Progenitor cell of endocrine pancreas (in vitro differentiated cells): Measurements from ENCODE around the gene ZNF391. TPM values are rescaled to one million over a fixed set of nuclear protein-coding genes. Genes with fewer than 3 reads are reported as not detected.
A peak's percentile ranks its signal among the peaks of the same experiment; 100 is the strongest.
"Not testable (repeated sequence)": the region's sequence is repeated elsewhere in the genome, so short reads cannot be mapped to it uniquely, and the experiment has no call there.

Experiments
- DNase-seq: peaks from one replicate; pipeline ENCODE4 v3.0.0; 2021; ENCODE audit warnings: low spot score; ENCODE audit not compliant: unreplicated experiment
- H3K27ac Mint-ChIP-seq: 2 replicates; pipeline ENCODE4 v1.8.0; 2021; ENCODE audit warnings: mild to moderate bottlenecking, moderate library complexity, mixed read lengths
- H3K27me3 Mint-ChIP-seq: 2 replicates; pipeline ENCODE4 v1.8.0; 2021; ENCODE audit warnings: mixed read lengths
- H3K36me3 Mint-ChIP-seq: 2 replicates; pipeline ENCODE4 v1.8.0; 2022; ENCODE audit warnings: mixed read lengths; ENCODE audit not compliant: insufficient read depth
- H3K4me1 Mint-ChIP-seq: 2 replicates; pipeline ENCODE4 v1.8.0; 2021; ENCODE audit warnings: low read depth, mixed read lengths
- H3K4me3 Mint-ChIP-seq: 2 replicates; pipeline ENCODE4 v1.8.0; 2021; ENCODE audit warnings: low read depth, mild to moderate bottlenecking, moderate library complexity, mixed read lengths
- H3K9me3 Mint-ChIP-seq: 2 replicates; pipeline ENCODE4 v1.8.0; 2021; ENCODE audit warnings: low read depth, mixed read lengths
- total RNA-seq: library from RNA; stranded (reverse); gene quantifications from 2 replicates; pipeline ENCODE4 v1.2.1, GENCODE V29; 2021
- TF ChIP-seq, protein P1 (sequence below): fragments of 200-600 bp; sonication (generic); IDR thresholded peaks from one replicate; pipeline ENCODE4 v1.5.0; 2021; ENCODE audit warnings: antibody characterized with exemption, mild to moderate bottlenecking; ENCODE audit not compliant: unreplicated experiment

ZNF391 gene
- total RNA-seq, 1 donor from 2014 or later = 11.7 TPM

DNA sequence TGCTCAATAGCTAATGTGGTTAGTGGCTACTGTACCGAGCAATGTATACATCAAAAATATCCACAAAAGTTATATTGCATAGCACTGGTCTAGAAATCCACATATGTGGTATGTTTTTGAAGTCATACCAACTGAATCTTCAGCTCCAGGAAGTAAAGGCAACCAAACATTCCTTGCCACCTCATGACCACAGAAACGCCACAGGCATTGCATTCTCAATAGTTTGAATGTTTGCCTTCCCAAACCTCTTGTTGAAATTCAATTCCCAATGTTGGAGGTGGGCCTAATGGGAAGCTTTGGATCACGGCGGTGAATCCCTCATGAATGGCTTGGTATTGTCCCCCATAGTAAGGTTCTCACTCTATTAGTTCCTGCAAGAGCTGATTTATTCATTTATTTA, 18.2 kb upstream of the ZNF391 start:
- Mint-ChIP-seq H3K4me1 (peaks cover 13% of the 10 kb centered on the region), H3K4me3 (no peak overlapping the region), H3K9me3 (no peaks in the 10 kb centered on the region), H3K27me3 (no peaks in the 10 kb centered on the region), H3K36me3 (peaks cover 14% of the 10 kb centered on the region), H3K27ac (no peak overlapping the region)
- no peak for DNase-seq
- TF ChIP-seq, protein P1, sequence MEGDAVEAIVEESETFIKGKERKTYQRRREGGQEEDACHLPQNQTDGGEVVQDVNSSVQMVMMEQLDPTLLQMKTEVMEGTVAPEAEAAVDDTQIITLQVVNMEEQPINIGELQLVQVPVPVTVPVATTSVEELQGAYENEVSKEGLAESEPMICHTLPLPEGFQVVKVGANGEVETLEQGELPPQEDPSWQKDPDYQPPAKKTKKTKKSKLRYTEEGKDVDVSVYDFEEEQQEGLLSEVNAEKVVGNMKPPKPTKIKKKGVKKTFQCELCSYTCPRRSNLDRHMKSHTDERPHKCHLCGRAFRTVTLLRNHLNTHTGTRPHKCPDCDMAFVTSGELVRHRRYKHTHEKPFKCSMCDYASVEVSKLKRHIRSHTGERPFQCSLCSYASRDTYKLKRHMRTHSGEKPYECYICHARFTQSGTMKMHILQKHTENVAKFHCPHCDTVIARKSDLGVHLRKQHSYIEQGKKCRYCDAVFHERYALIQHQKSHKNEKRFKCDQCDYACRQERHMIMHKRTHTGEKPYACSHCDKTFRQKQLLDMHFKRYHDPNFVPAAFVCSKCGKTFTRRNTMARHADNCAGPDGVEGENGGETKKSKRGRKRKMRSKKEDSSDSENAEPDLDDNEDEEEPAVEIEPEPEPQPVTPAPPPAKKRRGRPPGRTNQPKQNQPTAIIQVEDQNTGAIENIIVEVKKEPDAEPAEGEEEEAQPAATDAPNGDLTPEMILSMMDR = no peak

DNA sequence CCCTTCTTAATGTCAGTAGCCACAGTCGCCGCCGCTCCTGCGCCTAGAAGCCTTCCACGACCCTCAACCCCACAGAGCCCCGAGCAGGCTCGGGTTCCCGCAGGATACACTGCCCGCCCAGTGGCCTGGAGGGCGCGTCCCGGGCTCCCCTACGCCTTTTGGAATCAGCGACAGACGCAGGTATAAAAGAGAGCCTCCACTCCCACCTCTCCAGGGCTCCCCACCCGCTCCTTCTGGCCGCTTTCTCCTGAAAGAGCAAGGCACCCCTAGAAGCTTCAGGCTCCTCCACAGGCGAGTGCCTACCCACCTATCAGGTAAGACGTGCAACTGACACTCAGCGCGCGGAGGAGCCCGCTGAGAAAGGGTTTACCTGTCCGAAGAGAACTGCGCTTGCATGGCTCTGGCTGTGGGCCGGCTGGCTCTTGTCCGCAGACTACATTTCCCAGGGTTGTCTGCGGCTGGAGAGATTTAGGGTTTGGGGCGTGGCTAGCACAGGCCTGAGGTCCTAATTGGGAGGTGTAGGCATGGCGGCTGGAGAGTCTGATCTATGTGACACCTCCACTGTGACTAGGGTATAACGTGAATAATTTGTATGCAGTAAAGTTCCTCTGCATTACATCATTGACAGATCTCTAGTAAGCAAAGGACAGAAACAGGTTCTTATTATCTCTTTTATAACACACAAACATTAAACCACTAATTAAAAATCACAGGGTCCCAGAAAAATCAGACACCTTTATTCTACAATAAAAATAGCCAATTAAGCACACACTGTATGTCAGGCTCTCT, 13.5 kb upstream of the ZNF391 start:
- Mint-ChIP-seq H3K9me3 (no peaks in the 10 kb centered on the region), H3K27me3 (no peaks in the 10 kb centered on the region)

DNA sequence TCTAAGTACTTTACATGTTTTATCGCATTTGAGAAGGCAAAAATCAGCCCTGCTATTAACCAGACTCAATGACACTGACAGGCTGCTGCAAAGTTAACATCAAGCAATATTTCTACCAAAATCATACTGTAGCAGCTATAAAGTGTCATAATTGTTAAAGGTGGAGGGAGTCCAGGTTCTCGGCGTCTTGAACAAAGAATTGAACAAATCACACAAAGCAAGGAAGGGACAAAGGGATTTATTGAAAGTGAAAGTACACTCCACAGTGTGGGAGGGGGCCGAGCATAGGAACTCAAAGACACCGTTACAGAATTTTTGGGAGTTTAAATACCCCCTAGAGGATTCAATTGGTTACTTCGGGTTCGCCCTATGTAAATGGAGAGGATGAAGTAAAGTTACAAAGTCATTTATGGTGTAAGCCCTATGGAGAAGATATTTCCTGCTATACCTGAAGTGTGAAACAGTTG, 12.9 kb upstream of the ZNF391 start:
- Mint-ChIP-seq H3K27ac (peak overlapping the region; percentile 83), H3K4me1 (peaks cover 16% of the 10 kb centered on the region), H3K9me3 (no peaks in the 10 kb centered on the region), H3K27me3 (no peaks in the 10 kb centered on the region), H3K4me3 (peak overlapping the region; percentile 94), H3K36me3 (peaks cover 2% of the 10 kb centered on the region)
- no peak for DNase-seq
- TF ChIP-seq, protein P1 = peak; percentile 25

More for the DNA sequence above, 13.5 kb upstream of the ZNF391 start:
- peak; percentile 56 for DNase-seq
- peak overlapping the region; percentile 94 for H3K4me3 Mint-ChIP-seq
- H3K36me3 Mint-ChIP-seq = peaks cover 2% of the 10 kb centered on the region
- peaks cover 16% of the 10 kb centered on the region for H3K4me1 Mint-ChIP-seq
- peak overlapping the region; percentile 90 for H3K27ac Mint-ChIP-seq
- TF ChIP-seq, protein P1 = no peak

DNA sequence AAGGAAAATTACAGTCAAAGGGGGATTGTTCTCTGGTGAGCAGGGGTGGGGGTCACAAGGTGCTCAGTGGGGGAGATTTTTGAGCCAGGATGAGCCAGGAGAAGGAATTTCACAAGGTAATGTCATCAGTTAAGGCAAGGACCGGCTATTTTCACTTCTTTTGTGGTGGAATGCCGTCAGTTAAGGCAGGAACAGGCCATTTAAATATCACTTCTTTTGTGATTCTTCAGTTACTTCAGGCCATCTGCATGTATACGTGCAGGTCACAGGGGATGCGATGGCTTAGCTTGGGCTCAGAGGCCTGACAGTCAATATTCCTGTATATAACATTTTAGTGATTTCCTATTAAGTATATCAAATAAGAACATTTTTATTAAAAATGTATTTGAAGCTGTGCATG, 10.2 kb upstream of the ZNF391 start:
- not testable (repeated sequence) for DNase-seq, H3K4me3 Mint-ChIP-seq, H3K36me3 Mint-ChIP-seq, H3K27ac Mint-ChIP-seq, H3K27me3 Mint-ChIP-seq
- H3K4me1 Mint-ChIP-seq = peaks cover 16% of the 10 kb centered on the region
- peaks cover 10% of the 10 kb centered on the region for H3K9me3 Mint-ChIP-seq

DNA sequence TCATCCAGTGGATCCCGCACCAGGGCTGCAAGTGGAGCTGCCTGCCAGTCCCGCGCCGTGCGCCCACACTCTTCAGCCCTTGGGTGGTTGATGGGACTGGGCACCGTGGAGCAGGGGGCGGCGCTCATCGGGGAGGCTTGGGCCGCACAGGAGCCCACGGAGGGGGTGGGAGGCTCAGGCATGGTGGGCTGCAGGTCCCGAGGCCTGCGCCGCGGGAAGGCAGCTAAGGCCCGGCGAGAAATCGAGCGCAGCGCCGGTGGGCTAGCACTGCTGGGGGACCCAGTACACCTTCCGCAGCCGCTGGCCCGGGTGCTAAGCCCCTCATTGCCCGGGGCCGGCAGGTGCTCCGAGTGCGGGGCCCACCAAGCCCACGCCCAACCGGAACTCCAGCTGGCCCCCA, 7.6 kb upstream of the ZNF391 start:
- not testable (repeated sequence) for H3K27me3 Mint-ChIP-seq, H3K4me1 Mint-ChIP-seq, H3K36me3 Mint-ChIP-seq, H3K4me3 Mint-ChIP-seq, H3K27ac Mint-ChIP-seq, DNase-seq
- peaks cover 14% of the 10 kb centered on the region for H3K9me3 Mint-ChIP-seq

DNA sequence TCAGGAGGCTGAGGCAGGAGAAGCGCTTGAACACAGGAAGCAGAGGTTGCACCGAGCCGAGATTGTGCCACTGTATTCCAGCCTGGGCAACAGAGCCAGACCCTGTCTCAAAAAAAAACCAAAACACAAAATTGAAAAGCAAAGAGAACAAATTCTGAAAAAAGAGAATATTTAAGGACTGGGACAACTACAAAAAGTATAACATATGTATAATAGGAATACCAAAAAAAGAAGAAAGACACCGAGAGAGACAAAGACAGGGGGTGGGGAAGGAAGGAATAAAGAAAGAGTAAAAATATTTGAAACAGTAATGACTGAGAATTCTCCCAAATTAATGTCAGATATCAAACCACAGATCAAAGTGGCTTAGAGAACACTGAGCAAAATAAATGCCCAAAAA, 5.5 kb upstream of the ZNF391 start:
- Mint-ChIP-seq H3K27me3 (peaks cover 3% of the 10 kb centered on the region), H3K4me1 (peaks cover 2% of the 10 kb centered on the region), H3K9me3 (peaks cover 14% of the 10 kb centered on the region), H3K27ac (no peak overlapping the region), H3K4me3 (no peak overlapping the region), H3K36me3 (no peaks in the 10 kb centered on the region)
- DNase-seq = no peak
- TF ChIP-seq, protein P1 = no peak
